GM18499 (cell line): Measurements from ENCODE around the gene IGFBP6.
A peak's percentile ranks its signal among the peaks of the same experiment; 100 is the strongest.

Experiments used
- ATAC-seq: cut with Tn5 transposase; IDR thresholded peaks from one replicate; pipeline ENCODE4 v1.9.1; 2021; ENCODE audit warnings: moderate number of reproducible peaks; ENCODE audit not compliant: insufficient read depth, unreplicated experiment

IGFBP6 gene

GRCh38 chr12:53069621-53070410, 27.7 kb upstream of the IGFBP6 start:
- ATAC-seq = no peak

- no peak for ATAC-seq
Observed at GRCh38 chr12:53070877-53071492, 26.5 kb upstream of the IGFBP6 start.

DNA sequence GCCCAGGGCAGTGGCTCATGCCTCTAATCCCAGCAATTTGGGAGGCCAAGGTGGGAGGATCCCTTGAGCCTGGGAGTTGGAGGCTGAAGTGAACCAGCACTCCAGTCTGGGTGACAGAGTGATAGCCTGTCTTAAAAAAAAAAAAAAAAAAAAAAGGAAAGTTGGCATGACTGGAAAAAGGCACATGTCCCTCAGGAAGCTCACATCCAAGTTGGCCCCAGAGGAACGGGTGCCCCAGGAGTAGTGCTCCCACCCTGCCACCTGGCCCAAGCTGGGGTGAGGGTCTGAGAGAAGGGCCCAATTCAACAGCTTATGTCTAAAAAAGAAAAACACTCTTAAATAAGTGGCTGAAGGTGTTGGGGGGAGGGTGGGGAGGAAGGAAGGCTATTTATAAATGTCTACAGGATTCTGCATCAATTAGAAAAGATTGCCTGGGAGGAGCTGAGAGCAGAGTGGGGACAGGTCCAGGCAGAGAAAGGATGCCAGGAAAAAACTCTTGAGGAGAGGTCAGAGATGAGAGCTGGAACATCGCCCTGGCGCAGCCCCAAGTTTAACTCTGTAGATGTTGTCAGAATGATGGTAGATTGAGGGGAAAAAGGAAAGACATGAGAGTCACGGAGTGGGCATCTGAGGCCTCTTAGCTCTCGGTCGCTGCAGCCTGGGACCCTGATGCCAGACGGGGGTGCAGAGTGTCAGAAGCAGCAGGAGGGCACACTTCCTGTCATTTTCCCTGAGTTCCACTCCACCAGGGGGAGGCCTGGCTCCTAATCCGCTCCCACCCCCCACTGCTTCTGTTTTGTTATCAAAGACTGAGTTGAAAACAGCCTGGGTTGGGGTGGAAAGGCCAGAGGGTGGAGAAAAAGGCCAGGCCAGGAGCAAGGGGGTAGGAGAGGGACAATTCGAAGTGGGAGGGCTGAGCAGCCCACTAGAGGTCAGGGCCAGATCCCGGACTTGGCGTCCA, 25.6 kb upstream of the IGFBP6 start:
- ATAC-seq = no peak

- ATAC-seq = no peak
Observed at GRCh38 chr12:53073881-53074280, 23.6 kb upstream of the IGFBP6 start.

GRCh38 chr12:53074283-53074998, 23.0 kb upstream of the IGFBP6 start:
- ATAC-seq = no peak

- ATAC-seq = no peak
Observed at GRCh38 chr12:53074999-53075370, 22.5 kb upstream of the IGFBP6 start.

DNA sequence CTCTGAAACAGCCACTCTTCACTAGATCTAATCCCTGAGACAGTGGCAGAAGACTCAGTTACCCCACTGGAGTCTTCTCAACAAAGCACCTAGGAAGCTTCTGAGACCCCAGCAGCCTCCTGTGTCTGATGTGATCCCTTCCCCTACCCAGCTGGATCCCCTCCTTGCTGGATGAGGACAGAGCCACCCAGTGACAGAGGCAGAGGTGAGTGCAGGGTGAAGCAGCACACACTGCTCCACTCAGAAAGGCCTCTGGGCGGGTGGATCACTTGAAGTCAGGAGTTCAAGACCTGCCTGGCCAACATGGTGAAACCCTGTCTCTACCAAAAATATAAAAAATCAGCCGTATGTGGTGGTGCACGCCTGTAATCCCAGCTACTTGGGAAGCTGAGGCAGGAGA, 21.0 kb upstream of the IGFBP6 start:
- ATAC-seq = no peak

GRCh38 chr12:53077030-53077429, 20.4 kb upstream of the IGFBP6 start:
- no peak for ATAC-seq

DNA sequence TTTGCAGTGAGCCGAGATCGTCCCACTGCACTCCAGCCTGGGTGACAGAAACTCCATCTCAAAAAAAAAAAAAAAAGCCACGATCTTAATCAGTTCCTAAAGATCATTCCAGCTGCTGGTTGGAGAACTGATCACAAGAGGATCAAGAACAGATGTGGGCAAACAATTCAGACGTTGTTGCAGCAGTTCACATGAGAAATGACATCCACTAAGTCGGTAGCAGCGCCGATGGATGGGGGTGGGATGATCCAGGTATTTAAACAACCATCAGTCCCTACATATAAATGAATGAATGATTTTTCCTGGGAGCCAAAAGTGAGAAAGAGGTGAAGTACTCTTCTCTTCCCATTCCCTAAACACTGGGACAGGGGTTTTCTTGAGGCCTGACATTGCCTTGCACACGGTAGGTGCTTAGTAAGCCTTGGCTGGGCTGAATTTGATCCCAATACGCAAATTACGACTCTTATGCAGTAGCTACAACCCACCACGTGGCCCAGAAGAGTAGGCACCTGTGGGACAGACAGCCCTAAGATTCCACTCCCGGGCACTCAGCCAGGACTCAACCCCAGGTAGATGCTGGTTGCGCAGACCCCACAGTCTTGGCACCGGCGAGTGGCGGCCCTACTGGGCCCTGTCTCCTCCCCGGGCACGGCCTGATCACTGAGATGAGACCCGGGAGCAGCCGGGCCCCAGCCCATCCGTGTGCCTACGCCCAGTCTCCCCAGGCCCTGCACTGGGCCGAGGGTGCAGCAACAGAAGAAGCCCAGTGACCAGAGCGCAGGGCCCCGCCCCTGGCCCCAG, 18.8 kb upstream of the IGFBP6 start:
- peak; percentile 18 for ATAC-seq

- ATAC-seq = peak; percentile 80
Observed at GRCh38 chr12:53079226-53080117, 18.0 kb upstream of the IGFBP6 start, which contains the start of gene SPRYD3. Gene SPRYD3 (minus strand): TSS chr12:53079390. CDS start chr12:53079333, 57 bp downstream.

DNA sequence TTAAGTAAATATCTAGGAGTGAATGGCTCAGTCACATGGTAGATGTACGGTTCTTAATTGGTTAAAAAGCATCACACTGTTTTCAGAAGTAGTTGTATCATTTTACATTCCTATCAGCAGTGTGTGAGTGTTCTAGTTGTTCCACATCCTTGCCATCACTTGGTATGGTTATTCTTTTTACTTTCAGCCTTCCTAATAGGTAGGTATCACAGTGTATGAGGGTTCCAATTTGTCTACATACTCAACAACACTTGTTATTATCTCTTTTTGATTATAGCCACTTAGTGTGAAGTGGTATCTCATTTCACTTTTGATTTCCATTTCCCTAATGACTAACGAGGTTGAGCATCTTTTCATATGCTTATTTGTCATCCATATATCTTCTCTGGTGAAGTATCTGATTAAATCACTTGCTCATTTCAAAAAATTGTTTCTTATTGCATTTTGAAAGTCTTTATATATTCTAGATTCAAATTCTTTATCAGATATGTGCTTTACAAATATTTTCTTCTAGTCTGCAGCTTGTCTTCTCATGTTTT, 14.8 kb upstream of the IGFBP6 start:
- no peak for ATAC-seq

GRCh38 chr12:53086361-53086760, 11.1 kb upstream of the IGFBP6 start:
- ATAC-seq = no peak

GRCh38 chr12:53090105-53090504, 7.4 kb upstream of the IGFBP6 start:
- ATAC-seq = no peak

DNA sequence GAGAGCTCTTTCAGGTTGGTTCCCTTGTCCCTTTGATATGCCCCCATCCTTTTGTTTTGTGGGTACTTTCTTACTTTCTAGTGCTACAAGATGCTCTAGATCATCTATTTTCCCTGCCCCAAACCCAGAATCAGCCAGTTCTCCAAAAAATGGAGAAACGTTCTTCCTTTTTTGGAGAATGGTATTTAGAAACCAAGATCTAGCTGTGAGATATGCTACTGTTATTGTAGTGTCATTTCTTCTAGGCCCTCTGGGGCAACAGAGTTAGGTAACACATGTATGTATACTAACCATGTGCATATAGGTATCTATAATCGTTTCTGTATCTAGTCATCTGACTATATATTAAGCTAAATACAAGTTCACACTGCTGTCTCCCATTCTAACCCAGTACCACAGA, 6.9 kb upstream of the IGFBP6 start:
- no peak for ATAC-seq

DNA sequence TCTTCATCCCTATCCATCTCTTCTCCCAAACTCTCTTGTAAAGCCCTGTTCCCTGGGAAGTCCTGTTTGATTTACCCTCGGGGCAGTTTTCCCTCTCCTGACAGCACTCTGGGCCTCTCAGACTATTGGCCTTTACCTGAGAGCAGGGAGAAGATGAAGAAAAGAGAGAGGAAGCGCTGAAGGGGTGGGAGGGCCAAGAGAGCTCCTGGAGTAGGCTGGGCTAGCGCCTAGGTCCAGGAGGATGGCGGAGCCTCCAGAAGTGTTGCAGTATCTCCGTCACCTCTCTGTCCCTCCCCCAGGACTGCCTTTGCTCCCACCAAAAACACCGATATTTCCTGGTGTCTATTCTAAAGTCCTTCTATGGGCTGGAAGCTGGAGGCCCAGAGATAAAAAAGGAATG, 5.7 kb upstream of the IGFBP6 start:
- no peak for ATAC-seq

- ATAC-seq = no peak
Observed at GRCh38 chr12:53093777-53094393, 3.6 kb upstream of the IGFBP6 start.

DNA sequence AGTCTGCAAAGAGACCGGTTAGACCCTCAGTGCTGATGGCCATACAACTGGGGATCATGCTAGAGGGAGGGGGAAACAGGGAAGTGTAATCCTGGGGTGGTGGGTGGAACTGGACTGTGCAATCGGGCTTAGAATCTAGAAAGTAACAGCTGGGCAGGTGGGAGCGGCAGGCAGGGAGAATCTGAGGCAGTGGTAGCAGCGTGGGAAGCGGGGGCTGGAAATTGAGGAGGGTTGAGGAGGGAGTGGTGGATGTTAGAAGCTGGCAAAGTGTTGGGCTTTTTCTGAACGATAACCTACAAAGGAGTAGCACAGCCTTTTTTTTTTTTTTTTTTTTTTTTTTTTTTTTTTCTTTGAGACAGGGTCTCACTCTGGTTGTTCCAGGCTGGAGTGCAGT, 3.1 kb upstream of the IGFBP6 start:
- no peak for ATAC-seq
